Measurements from ENCODE around the gene ITPKC.

ITPKC gene

GRCh38 chr19:40736661-40737060, 19.7 kb downstream of the ITPKC start:
- ATAC-seq, result no peak
- TF ChIP-seq, protein P1, sequence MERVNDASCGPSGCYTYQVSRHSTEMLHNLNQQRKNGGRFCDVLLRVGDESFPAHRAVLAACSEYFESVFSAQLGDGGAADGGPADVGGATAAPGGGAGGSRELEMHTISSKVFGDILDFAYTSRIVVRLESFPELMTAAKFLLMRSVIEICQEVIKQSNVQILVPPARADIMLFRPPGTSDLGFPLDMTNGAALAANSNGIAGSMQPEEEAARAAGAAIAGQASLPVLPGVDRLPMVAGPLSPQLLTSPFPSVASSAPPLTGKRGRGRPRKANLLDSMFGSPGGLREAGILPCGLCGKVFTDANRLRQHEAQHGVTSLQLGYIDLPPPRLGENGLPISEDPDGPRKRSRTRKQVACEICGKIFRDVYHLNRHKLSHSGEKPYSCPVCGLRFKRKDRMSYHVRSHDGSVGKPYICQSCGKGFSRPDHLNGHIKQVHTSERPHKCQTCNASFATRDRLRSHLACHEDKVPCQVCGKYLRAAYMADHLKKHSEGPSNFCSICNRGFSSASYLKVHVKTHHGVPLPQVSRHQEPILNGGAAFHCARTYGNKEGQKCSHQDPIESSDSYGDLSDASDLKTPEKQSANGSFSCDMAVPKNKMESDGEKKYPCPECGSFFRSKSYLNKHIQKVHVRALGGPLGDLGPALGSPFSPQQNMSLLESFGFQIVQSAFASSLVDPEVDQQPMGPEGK (CRISPR knock-in tag; IDR thresholded peaks at IDR 0.05; ENCODE audit: borderline replicate concordance), result no peak
- TF ChIP-seq OSR1 (CRISPR knock-in tag; IDR thresholded peaks at IDR 0.05), result no peak
- TF ChIP-seq POU6F1 (CRISPR knock-in tag; IDR thresholded peaks at IDR 0.05; ENCODE audit: borderline replicate concordance, low read depth), result no peak
- no peak for TF ChIP-seq CSDC2 (CRISPR knock-in tag; IDR thresholded peaks at IDR 0.05)
- TF ChIP-seq ZC3H10 (CRISPR knock-in tag; IDR thresholded peaks at IDR 0.05), result no peak
- TF ChIP-seq RARB (CRISPR knock-in tag; IDR thresholded peaks at IDR 0.05), result no peak

GRCh38 chr19:40737102-40737644, 20.3 kb downstream of the ITPKC start:
- ATAC-seq, result no peak
- no peak for TF ChIP-seq ZNF70 (CRISPR knock-in tag; IDR thresholded peaks at IDR 0.05)
- TF ChIP-seq ARNTL (CRISPR knock-in tag; IDR thresholded peaks at IDR 0.05; ENCODE audit: borderline replicate concordance, low read depth), result no peak
- no peak for TF ChIP-seq ESRRG (CRISPR knock-in tag; IDR thresholded peaks at IDR 0.05)
- TF ChIP-seq, protein P2, sequence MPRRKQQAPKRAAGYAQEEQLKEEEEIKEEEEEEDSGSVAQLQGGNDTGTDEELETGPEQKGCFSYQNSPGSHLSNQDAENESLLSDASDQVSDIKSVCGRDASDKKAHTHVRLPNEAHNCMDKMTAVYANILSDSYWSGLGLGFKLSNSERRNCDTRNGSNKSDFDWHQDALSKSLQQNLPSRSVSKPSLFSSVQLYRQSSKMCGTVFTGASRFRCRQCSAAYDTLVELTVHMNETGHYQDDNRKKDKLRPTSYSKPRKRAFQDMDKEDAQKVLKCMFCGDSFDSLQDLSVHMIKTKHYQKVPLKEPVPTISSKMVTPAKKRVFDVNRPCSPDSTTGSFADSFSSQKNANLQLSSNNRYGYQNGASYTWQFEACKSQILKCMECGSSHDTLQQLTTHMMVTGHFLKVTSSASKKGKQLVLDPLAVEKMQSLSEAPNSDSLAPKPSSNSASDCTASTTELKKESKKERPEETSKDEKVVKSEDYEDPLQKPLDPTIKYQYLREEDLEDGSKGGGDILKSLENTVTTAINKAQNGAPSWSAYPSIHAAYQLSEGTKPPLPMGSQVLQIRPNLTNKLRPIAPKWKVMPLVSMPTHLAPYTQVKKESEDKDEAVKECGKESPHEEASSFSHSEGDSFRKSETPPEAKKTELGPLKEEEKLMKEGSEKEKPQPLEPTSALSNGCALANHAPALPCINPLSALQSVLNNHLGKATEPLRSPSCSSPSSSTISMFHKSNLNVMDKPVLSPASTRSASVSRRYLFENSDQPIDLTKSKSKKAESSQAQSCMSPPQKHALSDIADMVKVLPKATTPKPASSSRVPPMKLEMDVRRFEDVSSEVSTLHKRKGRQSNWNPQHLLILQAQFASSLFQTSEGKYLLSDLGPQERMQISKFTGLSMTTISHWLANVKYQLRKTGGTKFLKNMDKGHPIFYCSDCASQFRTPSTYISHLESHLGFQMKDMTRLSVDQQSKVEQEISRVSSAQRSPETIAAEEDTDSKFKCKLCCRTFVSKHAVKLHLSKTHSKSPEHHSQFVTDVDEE (CRISPR knock-in tag; IDR thresholded peaks at IDR 0.05), result no peak
- no peak for TF ChIP-seq ZC3H10 (CRISPR knock-in tag; IDR thresholded peaks at IDR 0.05)
- no peak for TF ChIP-seq CSRNP3 (CRISPR knock-in tag; IDR thresholded peaks at IDR 0.05)
- TF ChIP-seq ZFP3 (CRISPR knock-in tag; IDR thresholded peaks at IDR 0.05), result no peak
- no peak for TF ChIP-seq BACH2 (CRISPR knock-in tag; IDR thresholded peaks at IDR 0.05; ENCODE audit: borderline replicate concordance)

- no peak; the same call in 2 of the 3 replicates for ATAC-seq
- TF ChIP-seq ZC3H10 (CRISPR knock-in tag; IDR thresholded peaks at IDR 0.05) (no peak), BACH2 (CRISPR knock-in tag; IDR thresholded peaks at IDR 0.05; ENCODE audit: borderline replicate concordance) (no peak), ARNTL (CRISPR knock-in tag; IDR thresholded peaks at IDR 0.05; ENCODE audit: borderline replicate concordance, low read depth) (no peak), PPARA (CRISPR knock-in tag; IDR thresholded peaks at IDR 0.05; ENCODE audit: borderline replicate concordance) (no peak)
- TF ChIP-seq, protein P2 (CRISPR knock-in tag; IDR thresholded peaks at IDR 0.05), result no peak
Observed at GRCh38 chr19:40739030-40739839, 22.3 kb downstream of the ITPKC start.
